Measurements from ENCODE around the gene SURF6.

Gene SURF6

GRCh38 chr9:133367778-133368177, 31.8 kb upstream of the SURF6 start:
- no peak for DNase-seq

GRCh38 chr9:133367221-133367620, 31.2 kb upstream of the SURF6 start:
- DNase-seq: no peak

GRCh38 chr9:133366435-133366834, 30.4 kb upstream of the SURF6 start:
- no peak for DNase-seq

- no peak for DNase-seq
These were observed 26.5 kb upstream of the SURF6 start for GRCh38 chr9:133362359-133363044.

GRCh38 chr9:133361507-133362092, 25.6 kb upstream of the SURF6 start:
- no peak for DNase-seq

- DNase-seq: no peak
These were observed 24.7 kb upstream of the SURF6 start for GRCh38 chr9:133360400-133361393.

GRCh38 chr9:133359399-133360175, 23.6 kb upstream of the SURF6 start:
- DNase-seq: peak in 1 of 14 donors; percentile 61

GRCh38 chr9:133357656-133358055, 21.7 kb upstream of the SURF6 start:
- no peak for DNase-seq

GRCh38 chr9:133356391-133357091, 20.6 kb upstream of the SURF6 start, which contains the start of the genes SURF1 and SURF2:
Gene SURF1, minus strand, starts transcription at chr9:133356487. Its CDS starts 34 bp downstream, at chr9:133356453.
Gene SURF2, plus strand, starts transcription at chr9:133356550. Its CDS starts 43 bp downstream, at chr9:133356593.
- peak in 13 of 14 donors; percentile 35 to 87 (median 65) for DNase-seq

GRCh38 chr9:133355881-133356357, 19.9 kb upstream of the SURF6 start:
- peak in 1 of 14 donors; percentile 64 for DNase-seq

- no peak for DNase-seq
These were observed 18.8 kb upstream of the SURF6 start for GRCh38 chr9:133354766-133355165.

- no peak for DNase-seq
These were observed 17.6 kb upstream of the SURF6 start for GRCh38 chr9:133353548-133353947.

- DNase-seq: no peak
These were observed 16.8 kb upstream of the SURF6 start for GRCh38 chr9:133352635-133353340.

GRCh38 chr9:133351908-133352634, 16.1 kb upstream of the SURF6 start:
- DNase-seq: peak in 1 of 14 donors; percentile 16

- DNase-seq: no peak
These were observed 15.5 kb upstream of the SURF6 start for GRCh38 chr9:133351526-133351907.

- DNase-seq: no peak
These were observed 14.1 kb upstream of the SURF6 start for GRCh38 chr9:133349965-133350616.

GRCh38 chr9:133348718-133349573, 13.0 kb upstream of the SURF6 start:
- DNase-seq: no peak

Data from C1 segment of cervical spinal cord (tissue), 14 donors.